ENCODE data around the gene CEP63.
"Not testable (repeated sequence)": the region's sequence is repeated elsewhere in the genome, so short reads cannot be mapped to it uniquely, and the experiment has no call there.

CEP63 gene

DNA sequence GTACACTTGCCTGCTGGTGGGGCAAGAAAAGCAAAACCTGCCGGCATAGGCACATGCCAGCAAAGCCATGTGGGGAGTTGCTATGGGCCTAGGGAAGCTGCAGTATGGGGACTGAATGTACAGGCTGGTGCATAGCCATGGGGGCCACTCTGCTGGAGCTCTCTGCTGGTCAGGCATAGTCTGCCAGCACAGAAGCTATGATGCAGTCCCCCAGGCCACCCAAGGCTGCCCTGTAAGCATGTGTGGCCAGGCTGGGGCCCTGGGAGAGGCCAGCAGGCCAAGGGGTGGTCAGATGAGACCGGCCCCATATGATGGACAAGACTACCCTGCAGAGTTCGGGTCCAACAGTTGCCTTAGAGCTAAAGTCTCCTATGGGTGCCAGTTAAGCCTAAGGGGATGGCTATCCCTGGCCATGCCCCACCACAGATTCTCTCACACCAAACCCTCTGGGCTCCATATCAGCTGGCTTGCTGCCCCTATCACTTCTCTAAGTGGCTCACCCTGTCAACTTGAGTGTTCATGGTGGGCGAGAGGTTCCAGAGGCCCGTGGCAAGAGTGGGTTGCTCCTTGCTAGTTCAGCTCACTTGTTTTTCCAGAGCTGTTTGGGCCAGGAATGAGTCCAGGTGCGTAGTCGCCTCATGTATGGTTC, 41.8 kb downstream of the CEP63 start:
- Histone ChIP-seq H3K36me3 (ENCODE audit: control insufficient read depth, insufficient read depth, low read length) (no peaks in the 10 kb centered on the region), H3K27me3 (ENCODE audit: control insufficient read depth, insufficient read depth, low read length) (no peaks in the 10 kb centered on the region), H3K9ac (ENCODE audit: low read length) (no peak overlapping the region), H3K4me1 (ENCODE audit: control insufficient read depth, insufficient read depth, low read length) (no peaks in the 10 kb centered on the region), H3K27ac (ENCODE audit: low read depth, low read length) (no peak overlapping the region), H3K4me3 (ENCODE audit: low read length) (no peak overlapping the region)

DNA sequence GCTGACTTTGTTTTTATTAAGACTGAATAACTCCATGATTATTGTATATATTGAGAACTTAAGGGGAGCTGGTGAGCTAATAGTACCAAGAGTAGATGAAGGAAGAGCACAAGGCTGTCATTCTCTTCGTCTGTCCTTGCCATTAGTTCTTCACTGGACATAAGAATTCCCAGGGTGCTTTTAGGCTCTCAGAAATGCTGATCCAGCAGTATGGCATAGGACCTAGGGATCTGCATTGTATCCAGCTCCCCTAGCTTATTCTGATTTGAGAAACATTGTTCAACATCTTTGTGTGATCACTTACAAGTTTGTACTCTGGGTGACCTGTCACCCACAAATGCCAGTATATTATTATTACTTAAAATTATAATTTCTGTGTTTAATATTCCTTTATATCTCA, 47.6 kb downstream of the CEP63 start:
- Histone ChIP-seq H3K4me1 (ENCODE audit: control insufficient read depth, insufficient read depth, low read length) (no peaks in the 10 kb centered on the region), H3K27ac (ENCODE audit: low read depth, low read length) (no peak overlapping the region), H3K36me3 (ENCODE audit: control insufficient read depth, insufficient read depth, low read length) (peaks cover 4% of the 10 kb centered on the region), H3K9ac (ENCODE audit: low read length) (no peak overlapping the region), H3K4me3 (ENCODE audit: low read length) (no peak overlapping the region), H3K27me3 (ENCODE audit: control insufficient read depth, insufficient read depth, low read length) (no peaks in the 10 kb centered on the region)

DNA sequence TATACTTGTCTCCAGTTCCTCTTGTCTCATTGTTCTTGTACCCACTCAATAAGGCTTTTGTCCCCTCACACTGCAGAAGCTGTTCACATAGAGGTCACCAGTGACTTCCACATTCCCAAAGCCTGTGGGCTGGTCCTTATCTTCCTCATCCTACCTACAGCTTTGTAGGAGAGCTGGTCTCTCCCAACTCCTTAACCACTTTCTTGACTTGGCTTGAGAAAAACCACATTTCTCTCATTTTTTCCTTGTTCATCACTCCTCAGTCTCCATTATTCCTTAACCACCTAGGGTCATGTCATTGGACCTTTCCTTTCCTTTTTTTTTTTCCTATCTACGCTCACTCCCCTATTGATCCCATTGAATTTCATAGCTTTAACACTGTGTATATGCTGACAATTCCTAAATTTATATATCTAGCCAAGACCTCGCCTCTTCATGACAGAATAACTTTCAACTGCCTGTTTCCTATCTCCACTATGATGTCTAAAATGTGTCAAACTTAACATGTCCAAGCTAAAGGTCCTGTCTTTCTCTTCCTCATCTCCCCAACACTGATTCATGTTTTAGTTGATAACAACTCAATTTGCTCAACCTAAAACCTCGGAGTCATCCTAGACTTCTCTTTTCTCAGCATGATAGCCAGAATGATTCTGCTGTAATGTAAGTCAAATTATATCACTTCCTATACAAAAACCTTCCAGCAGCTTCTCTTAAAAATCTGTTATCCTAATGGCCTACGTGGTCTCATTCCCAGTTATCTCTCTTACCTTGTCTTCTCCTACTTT, 49.5 kb downstream of the CEP63 start:
- Histone ChIP-seq H3K9ac (ENCODE audit: low read length) (no peak overlapping the region), H3K36me3 (ENCODE audit: control insufficient read depth, insufficient read depth, low read length) (peaks cover 4% of the 10 kb centered on the region), H3K27ac (ENCODE audit: low read depth, low read length) (no peak overlapping the region), H3K4me3 (ENCODE audit: low read length) (no peak overlapping the region), H3K4me1 (ENCODE audit: control insufficient read depth, insufficient read depth, low read length) (no peaks in the 10 kb centered on the region), H3K27me3 (ENCODE audit: control insufficient read depth, insufficient read depth, low read length) (no peaks in the 10 kb centered on the region)

GRCh38 chr3:134536781-134537180, 50.9 kb downstream of the CEP63 start:
- no peak overlapping the region for H3K4me3 ChIP-seq (ENCODE audit: low read length)
- H3K27ac ChIP-seq (ENCODE audit: low read depth, low read length): no peak overlapping the region
- H3K9ac ChIP-seq (ENCODE audit: low read length): no peak overlapping the region
- no peaks in the 10 kb centered on the region for H3K27me3 ChIP-seq (ENCODE audit: control insufficient read depth, insufficient read depth, low read length)
- no peaks in the 10 kb centered on the region for H3K4me1 ChIP-seq (ENCODE audit: control insufficient read depth, insufficient read depth, low read length)
- H3K36me3 ChIP-seq (ENCODE audit: control insufficient read depth, insufficient read depth, low read length): peaks cover 4% of the 10 kb centered on the region

GRCh38 chr3:134542287-134542958, 56.6 kb downstream of the CEP63 start:
- Histone ChIP-seq H3K27ac (ENCODE audit: low read depth, low read length) (no peak overlapping the region), H3K9ac (ENCODE audit: low read length) (no peak overlapping the region), H3K36me3 (ENCODE audit: control insufficient read depth, insufficient read depth, low read length) (peaks cover 3% of the 10 kb centered on the region)

GRCh38 chr3:134543113-134543512, 57.3 kb downstream of the CEP63 start:
- no peak overlapping the region for H3K9ac ChIP-seq (ENCODE audit: low read length)
- no peak overlapping the region for H3K4me3 ChIP-seq (ENCODE audit: low read length)
- H3K27ac ChIP-seq (ENCODE audit: low read depth, low read length): no peak overlapping the region
- H3K27me3 ChIP-seq (ENCODE audit: control insufficient read depth, insufficient read depth, low read length): no peaks in the 10 kb centered on the region
- H3K4me1 ChIP-seq (ENCODE audit: control insufficient read depth, insufficient read depth, low read length): no peaks in the 10 kb centered on the region
- H3K36me3 ChIP-seq (ENCODE audit: control insufficient read depth, insufficient read depth, low read length): peaks cover 7% of the 10 kb centered on the region

More at GRCh38 chr3:134542287-134542958, 56.6 kb downstream of the CEP63 start:
- H3K4me1 ChIP-seq (ENCODE audit: control insufficient read depth, insufficient read depth, low read length): no peaks in the 10 kb centered on the region
- no peak overlapping the region for H3K4me3 ChIP-seq (ENCODE audit: low read length)
- no peaks in the 10 kb centered on the region for H3K27me3 ChIP-seq (ENCODE audit: control insufficient read depth, insufficient read depth, low read length)

GRCh38 chr3:134544316-134544715, 58.5 kb downstream of the CEP63 start:
- no peak overlapping the region for H3K9ac ChIP-seq (ENCODE audit: low read length)
- H3K27me3 ChIP-seq (ENCODE audit: control insufficient read depth, insufficient read depth, low read length): no peaks in the 10 kb centered on the region
- no peak overlapping the region for H3K27ac ChIP-seq (ENCODE audit: low read depth, low read length)
- no peaks in the 10 kb centered on the region for H3K4me1 ChIP-seq (ENCODE audit: control insufficient read depth, insufficient read depth, low read length)
- peaks cover 7% of the 10 kb centered on the region for H3K36me3 ChIP-seq (ENCODE audit: control insufficient read depth, insufficient read depth, low read length)
- no peak overlapping the region for H3K4me3 ChIP-seq (ENCODE audit: low read length)

DNA sequence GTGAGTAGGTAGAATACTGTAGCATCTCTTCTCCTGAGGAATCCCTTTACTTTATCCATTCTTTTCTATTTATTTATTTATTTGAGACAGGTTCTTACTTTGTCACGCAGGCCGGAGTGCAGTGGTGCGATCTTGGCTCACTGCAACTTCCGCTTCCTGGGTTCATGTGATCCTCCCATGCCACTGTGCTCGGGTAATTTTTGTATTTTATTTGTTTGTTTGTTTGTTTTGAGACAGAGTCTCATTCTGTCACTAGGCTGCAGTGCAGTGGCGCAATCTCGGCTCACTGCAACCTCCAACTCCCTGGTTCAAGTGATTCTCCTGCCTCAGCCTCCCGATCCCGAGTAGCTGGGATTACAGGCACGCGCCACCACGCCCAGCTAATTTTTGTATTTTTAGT, 58.9 kb downstream of the CEP63 start:
- H3K27ac ChIP-seq (ENCODE audit: low read depth, low read length); H3K36me3 ChIP-seq (ENCODE audit: control insufficient read depth, insufficient read depth, low read length); H3K4me1 ChIP-seq (ENCODE audit: control insufficient read depth, insufficient read depth, low read length); H3K4me3 ChIP-seq (ENCODE audit: low read length); H3K27me3 ChIP-seq (ENCODE audit: control insufficient read depth, insufficient read depth, low read length); H3K9ac ChIP-seq (ENCODE audit: low read length): not testable (repeated sequence)

DNA sequence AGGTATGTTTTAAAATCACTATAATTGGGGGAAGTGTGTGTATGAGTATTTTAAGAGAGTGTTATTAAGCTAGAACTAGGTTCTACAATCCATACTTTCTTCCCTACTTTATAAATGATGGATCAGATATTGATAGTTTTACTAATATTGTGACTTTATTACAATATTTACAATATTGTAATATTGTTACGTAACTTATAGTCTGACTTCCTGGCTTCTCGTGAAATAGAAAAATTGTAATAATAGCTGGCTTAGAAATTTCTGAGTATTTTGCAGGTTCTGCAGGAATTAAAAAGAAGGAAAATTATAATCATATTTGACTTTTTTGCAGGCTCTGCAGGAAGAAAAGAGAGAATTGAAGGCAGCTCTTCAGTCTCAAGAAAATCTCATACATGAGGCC, 60.0 kb downstream of the CEP63 start:
- Histone ChIP-seq H3K9ac (ENCODE audit: low read length) (no peak overlapping the region), H3K27ac (ENCODE audit: low read depth, low read length) (no peak overlapping the region), H3K4me3 (ENCODE audit: low read length) (no peak overlapping the region), H3K4me1 (ENCODE audit: control insufficient read depth, insufficient read depth, low read length) (no peaks in the 10 kb centered on the region), H3K36me3 (ENCODE audit: control insufficient read depth, insufficient read depth, low read length) (peaks cover 13% of the 10 kb centered on the region), H3K27me3 (ENCODE audit: control insufficient read depth, insufficient read depth, low read length) (no peaks in the 10 kb centered on the region)

- Histone ChIP-seq H3K4me1 (ENCODE audit: control insufficient read depth, insufficient read depth, low read length) (no peaks in the 10 kb centered on the region), H3K36me3 (ENCODE audit: control insufficient read depth, insufficient read depth, low read length) (peaks cover 15% of the 10 kb centered on the region), H3K9ac (ENCODE audit: low read length) (no peak overlapping the region), H3K27ac (ENCODE audit: low read depth, low read length) (no peak overlapping the region), H3K4me3 (ENCODE audit: low read length) (no peak overlapping the region), H3K27me3 (ENCODE audit: control insufficient read depth, insufficient read depth, low read length) (no peaks in the 10 kb centered on the region)
Observed at GRCh38 chr3:134552784-134553183, 66.9 kb downstream of the CEP63 start.

- H3K9ac ChIP-seq (ENCODE audit: low read length): no peak overlapping the region
- no peaks in the 10 kb centered on the region for H3K4me1 ChIP-seq (ENCODE audit: control insufficient read depth, insufficient read depth, low read length)
- H3K27ac ChIP-seq (ENCODE audit: low read depth, low read length): no peak overlapping the region
- no peaks in the 10 kb centered on the region for H3K27me3 ChIP-seq (ENCODE audit: control insufficient read depth, insufficient read depth, low read length)
- H3K36me3 ChIP-seq (ENCODE audit: control insufficient read depth, insufficient read depth, low read length): peaks cover 7% of the 10 kb centered on the region
- H3K4me3 ChIP-seq (ENCODE audit: low read length): no peak overlapping the region
Observed at GRCh38 chr3:134559591-134559990, 73.7 kb downstream of the CEP63 start.

DNA sequence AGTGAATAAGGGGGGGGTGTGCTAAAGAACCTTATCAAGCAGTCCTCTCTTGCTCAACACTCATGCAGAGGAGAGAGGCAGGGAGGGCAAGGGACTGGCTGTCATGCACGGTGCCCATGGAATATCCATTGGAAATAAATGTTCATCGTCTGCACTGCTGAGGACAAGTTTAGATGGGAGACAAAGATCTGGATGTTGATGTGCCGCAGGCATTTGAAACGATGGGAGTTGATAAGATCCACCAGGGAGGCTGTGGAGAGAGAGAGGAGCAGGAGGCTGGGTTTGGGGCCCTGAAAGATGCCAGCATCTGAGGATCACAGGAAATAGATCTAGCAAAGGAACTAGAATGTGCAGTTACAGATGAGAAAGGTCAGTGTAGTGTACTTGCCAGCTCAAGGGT, 76.2 kb downstream of the CEP63 start:
- Histone ChIP-seq H3K4me1 (ENCODE audit: control insufficient read depth, insufficient read depth, low read length) (no peaks in the 10 kb centered on the region), H3K27ac (ENCODE audit: low read depth, low read length) (no peak overlapping the region), H3K36me3 (ENCODE audit: control insufficient read depth, insufficient read depth, low read length) (peaks cover 7% of the 10 kb centered on the region), H3K9ac (ENCODE audit: low read length) (no peak overlapping the region), H3K4me3 (ENCODE audit: low read length) (no peak overlapping the region), H3K27me3 (ENCODE audit: control insufficient read depth, insufficient read depth, low read length) (no peaks in the 10 kb centered on the region)

Measured in rectal smooth muscle tissue (tissue), 1 donor.